CD4-positive, alpha-beta T cell treated with Interleukin-4 for 4 hours (primary cell): ENCODE data around the gene POSTN.
"Not testable (repeated sequence)": the region's sequence is repeated elsewhere in the genome, so short reads cannot be mapped to it uniquely, and the experiment has no call there.

Source experiments
- DNase-seq: peaks from one replicate; pipeline ENCODE4 v3.0.0-alpha.2; 2020

Gene POSTN

GRCh38 chr13:37594550-37594949, 4.0 kb downstream of the POSTN start:
- DNase-seq, result no peak

DNA sequence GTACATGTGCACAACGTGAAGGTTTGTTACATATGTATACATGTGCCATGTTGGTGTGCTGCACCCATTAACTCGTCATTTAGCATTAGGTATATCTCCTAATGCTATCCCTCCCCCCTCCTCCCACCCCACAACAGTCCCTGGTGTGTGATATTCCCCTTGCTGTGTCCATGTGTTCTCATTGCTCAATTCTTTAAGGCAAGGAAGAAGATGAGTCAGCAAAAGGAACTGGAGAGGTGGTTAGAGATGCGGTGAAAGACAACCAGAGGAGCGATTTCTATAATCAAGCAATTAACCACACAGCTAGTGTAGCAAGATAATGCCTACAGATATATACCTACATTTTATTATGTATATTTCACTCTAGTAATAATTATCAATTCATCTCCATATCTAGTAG, 9.2 kb downstream of the POSTN start:
- not testable (repeated sequence) for DNase-seq

DNA sequence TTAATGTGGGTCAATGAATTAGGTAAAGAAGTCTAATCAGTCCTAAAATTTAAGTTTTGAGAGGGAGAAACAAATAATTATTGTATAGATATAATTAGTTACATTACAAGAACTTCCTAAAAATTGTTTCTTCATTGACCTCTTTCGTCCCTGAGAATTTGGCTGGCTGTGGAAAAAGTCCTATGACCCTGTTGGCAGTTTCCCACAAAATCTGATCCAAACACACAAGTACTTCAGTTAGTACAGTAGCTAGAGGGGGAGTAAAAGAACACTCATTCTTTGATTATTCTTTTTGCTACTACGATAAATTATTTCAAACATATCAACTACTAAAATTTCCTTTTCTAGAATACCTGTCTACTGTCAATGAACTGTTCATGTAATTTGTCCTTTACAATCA, 11.3 kb downstream of the POSTN start:
- no peak for DNase-seq

DNA sequence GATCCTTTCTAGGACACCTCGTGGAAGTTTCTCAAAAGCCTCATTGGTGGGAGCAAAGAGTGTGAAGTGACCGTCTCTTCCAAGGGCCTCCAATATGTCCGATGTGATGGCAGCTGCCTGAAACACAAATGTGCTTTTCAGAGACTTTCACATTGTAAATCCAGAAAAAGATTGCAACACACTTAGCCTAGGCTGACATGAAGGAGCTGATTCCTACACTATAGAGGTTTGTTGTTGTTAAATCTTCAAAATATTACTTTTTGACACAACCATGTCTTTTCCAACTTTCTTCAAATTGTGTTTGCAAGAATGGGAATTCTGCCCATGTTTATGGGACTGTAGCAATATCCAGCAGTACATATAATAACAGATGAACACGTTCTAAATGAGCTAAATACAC, 12.4 kb downstream of the POSTN start:
- no peak for DNase-seq

DNA sequence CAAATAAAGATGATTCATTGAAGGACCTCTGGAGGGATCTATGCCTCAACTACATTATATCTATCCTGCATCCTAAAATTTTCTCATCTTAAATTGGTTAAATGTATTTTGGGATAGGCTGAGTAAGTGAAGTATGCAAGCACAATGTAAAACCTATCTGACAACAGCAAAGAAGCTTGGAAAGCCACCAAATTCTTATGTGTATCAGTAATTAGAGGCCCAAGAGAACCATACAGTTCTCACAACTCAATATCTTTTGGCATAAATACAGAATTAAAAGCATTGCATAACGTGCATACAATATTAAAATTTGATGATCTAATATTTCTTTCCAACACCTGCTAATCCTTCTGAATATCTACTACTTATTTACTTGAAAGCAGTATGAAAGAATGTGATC, 13.0 kb downstream of the POSTN start:
- DNase-seq, result no peak

DNA sequence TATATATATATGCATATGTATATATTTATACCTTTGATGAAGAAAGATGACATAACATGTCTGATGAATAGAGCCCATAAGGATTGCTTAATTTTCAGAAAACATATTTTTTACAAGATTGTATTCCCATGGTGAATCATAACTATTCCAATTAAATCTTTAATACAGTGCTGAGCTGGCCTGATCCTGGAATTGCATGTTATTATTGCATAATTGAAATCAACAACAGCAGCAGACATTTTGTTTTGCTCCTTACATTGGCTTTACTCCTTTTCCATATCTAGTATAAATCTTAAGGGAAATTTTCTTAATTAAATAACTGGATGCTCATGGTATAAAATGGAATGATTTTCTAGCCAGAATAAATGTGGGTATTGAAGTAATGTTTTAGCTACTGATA, 22.0 kb downstream of the POSTN start:
- DNase-seq, result no peak

DNA sequence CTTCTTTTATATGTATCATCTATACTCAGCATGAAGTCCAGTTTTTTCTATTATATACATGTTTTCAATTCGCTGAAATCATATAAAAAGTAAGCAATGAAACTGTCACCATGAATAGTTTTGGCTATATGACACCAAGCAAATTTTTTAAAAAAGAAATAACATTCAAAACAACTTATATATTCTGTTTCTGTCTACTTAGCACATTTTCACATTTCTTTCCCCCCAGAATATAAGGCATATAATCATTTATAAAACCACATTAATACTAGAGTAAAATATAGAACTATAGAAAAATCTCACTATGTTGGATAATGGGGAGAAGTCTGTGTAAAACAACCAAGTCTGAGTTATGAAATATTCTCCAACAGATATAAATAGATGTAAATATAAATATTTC, 33.1 kb downstream of the POSTN start:
- no peak for DNase-seq

- DNase-seq, result no peak
Observed at GRCh38 chr13:37561031-37561430, 37.5 kb downstream of the POSTN start.

GRCh38 chr13:37560526-37560925, 38.0 kb downstream of the POSTN start:
- no peak for DNase-seq

- DNase-seq, result not testable (repeated sequence)
Observed at GRCh38 chr13:37558766-37559165, 39.8 kb downstream of the POSTN start.

DNA sequence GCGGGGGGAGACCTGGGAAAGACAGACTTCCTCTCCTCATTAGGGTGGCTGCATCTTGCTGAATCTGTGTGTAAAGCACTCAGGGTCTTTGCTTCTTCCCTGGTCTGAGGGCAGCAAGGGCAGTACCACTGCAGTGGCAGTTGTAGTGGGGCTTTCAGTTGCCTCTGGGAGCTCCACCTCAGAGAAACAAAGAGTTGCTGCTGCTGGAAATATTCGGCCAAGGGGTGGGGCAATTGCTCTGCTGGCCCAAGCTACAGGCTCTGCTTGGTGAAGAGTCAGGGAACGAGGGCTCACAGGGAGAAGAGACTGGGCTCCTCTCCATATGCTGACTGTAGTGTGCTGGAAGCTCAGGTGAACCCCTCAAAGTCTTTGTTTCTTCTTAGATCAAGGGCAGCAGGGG, 52.5 kb downstream of the POSTN start:
- DNase-seq, result no peak

- DNase-seq, result no peak
Observed at GRCh38 chr13:37544995-37545394, 53.6 kb downstream of the POSTN start.

GRCh38 chr13:37539976-37540605, 58.5 kb downstream of the POSTN start:
- no peak for DNase-seq

GRCh38 chr13:37539170-37539569, 59.4 kb downstream of the POSTN start:
- DNase-seq, result no peak

GRCh38 chr13:37535501-37535900, 63.1 kb downstream of the POSTN start:
- DNase-seq, result no peak

GRCh38 chr13:37534676-37535075, 63.9 kb downstream of the POSTN start:
- no peak for DNase-seq

GRCh38 chr13:37534181-37534580, 64.4 kb downstream of the POSTN start:
- DNase-seq, result no peak

- DNase-seq, result no peak
Observed at GRCh38 chr13:37531049-37531448, 67.5 kb downstream of the POSTN start.

GRCh38 chr13:37529751-37530385, 68.7 kb downstream of the POSTN start:
- DNase-seq, result no peak

DNA sequence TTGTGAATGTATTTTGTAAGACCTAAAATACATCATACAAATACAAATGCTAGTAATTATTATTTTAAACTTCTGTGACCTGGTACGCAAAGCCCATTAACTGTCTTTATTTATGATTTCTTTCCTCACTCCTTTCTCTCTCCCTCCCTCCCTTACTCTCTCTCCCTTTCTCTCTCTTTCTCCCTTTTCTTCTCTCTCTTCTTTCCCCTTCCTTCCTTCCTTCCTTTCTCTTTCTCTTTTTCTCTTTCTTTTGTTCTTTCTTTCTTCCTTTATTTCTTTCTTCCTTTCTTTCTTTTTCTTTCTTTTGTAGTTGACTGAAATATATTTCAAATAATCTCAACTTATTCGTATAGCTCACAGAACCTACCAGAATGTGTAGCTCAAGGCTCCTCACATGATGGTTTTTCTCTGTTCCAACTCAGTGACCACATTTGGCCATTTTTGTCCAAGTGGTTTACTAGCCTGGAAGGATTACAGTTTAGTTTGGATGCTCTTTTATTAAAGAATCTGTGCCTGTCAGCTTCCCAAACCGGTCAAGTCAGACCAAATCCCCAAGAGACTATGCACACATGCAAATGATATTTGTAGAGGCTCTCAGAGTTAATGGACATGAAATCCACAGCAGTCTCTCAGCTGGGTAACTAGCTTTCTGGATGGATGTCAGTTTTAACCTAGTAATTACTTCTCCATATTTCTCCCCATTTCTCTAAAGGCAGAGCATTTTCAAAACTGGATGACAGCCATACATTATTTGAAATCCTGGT, 71.7 kb downstream of the POSTN start:
- no peak for DNase-seq

GRCh38 chr13:37515226-37515625, 83.3 kb downstream of the POSTN start:
- no peak for DNase-seq
